HG03175 (cell line): ENCODE data around the gene PLEKHH1.
"Not testable (repeated sequence)": the region's sequence is repeated elsewhere in the genome, so short reads cannot be mapped to it uniquely, and the experiment has no call there.

Experiments
- ATAC-seq: cut with Tn5 transposase; IDR thresholded peaks from one replicate; pipeline ENCODE4 v1.9.1; 2021; ENCODE audit warnings: mild to moderate bottlenecking, moderate library complexity; ENCODE audit not compliant: unreplicated experiment

The PLEKHH1 gene

DNA sequence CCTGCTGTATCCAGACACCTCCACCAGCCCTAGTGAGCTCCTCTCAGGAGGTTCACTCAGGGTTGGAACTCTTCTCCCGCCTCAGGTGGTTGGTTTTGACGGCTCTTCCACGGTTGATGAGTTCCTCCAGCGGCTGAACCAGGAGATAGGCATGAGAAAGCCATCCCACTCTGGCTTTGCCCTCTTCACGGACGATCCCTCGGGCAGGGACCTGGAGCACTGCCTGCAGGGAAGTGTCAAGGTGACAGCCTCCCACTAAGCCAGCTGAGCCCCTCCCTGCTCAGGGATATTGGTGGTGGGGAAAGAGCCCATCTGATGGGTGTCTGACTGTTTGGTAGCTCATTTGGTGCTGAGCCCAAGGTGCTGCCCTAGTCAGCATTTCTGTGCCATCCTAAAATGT, 46.5 kb downstream of the PLEKHH1 start:
- no peak for ATAC-seq

- ATAC-seq: no peak
Observed at GRCh38 chr14:67580336-67581171, 47.5 kb downstream of the PLEKHH1 start.

GRCh38 chr14:67581643-67582042, 48.6 kb downstream of the PLEKHH1 start:
- no peak for ATAC-seq

- ATAC-seq: no peak
Observed at GRCh38 chr14:67582061-67582460, 49.0 kb downstream of the PLEKHH1 start.

- ATAC-seq: peak; percentile 70
Observed at GRCh38 chr14:67583711-67584644, 50.9 kb downstream of the PLEKHH1 start.

GRCh38 chr14:67584978-67585377, 51.9 kb downstream of the PLEKHH1 start:
- no peak for ATAC-seq

DNA sequence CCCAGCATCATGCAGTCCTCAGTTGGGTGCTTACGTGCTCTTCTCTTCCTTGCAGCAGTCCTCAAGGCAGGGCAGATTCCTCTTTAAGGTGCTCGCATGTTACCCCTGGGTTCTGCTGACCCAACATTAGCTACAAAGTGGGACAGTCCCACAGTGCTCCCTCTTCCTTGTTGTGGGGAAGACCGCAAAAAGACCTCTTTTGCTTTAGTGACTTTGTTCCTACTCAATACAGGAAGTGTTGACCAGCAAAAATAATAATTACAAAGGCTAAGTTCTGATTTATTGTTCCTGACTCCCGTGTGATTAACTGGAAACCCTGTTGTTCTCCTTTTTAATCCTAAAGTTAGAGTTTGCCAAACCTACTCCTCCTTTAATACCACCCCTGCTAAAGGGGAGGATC, 53.3 kb downstream of the PLEKHH1 start:
- no peak for ATAC-seq

GRCh38 chr14:67589204-67589770, 56.2 kb downstream of the PLEKHH1 start:
- ATAC-seq: no peak

DNA sequence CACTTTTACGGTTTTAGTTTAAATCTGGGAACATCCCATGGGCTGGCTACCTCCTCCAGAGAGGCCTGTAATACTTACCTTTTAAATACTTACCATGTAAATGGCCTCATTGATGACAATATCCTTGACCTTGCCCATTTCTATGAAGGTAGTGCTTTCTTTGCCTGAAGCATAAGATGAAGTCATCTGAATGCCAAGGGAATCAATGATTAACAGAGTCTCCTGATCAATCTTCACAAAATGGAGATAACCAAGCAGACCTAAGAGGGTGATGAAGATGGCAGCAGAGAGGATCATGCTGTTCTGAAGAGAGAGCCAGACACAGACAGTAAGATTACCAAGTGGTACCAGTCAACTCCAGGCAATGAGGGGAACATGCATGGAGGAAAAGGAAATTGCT, 60.6 kb downstream of the PLEKHH1 start:
- ATAC-seq: not testable (repeated sequence)

GRCh38 chr14:67595392-67595791, 62.3 kb downstream of the PLEKHH1 start:
- ATAC-seq: no peak

DNA sequence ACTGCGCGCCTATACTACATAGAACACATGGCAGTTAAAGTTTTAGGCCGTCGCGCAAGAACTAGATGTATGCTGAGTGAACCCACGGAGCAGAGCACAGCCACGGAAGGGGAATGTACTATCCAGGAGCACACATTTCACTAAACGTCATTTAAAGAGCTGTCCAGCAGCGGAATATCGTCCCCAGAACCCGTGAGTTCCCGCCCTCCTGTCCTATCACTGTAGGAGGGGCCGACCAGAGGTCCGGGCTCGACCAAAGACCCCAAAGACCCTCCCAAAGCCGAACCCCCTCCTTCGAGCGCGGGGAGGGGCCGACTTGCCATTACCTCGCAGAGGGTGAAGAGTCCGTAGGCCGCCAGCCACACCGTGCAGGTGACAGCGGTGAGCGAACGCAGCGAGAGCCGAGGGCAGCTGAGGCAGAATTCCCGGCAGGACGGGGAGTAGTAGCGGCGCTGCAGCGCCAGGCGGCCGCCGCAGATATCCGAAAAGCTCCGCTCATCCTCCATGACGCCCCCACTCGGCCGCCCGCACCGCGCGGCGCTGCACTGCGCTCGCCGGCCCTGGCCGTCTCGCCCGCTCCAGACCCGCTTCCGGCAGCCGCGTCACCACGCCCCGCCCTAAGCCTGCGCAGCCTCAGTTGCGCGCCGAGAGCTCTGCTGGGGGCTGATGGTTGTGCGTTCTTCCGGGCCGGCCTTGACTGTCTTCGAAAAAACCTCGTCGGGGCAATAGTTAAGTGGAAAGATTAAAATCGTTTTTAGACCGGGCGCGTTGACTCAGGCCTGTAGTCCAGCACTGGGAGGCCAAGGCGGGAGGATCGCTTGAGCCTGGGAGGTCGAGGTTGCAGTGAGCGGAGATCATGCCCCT, 66.8 kb downstream of the PLEKHH1 start, which contains the start of gene PIGH:
Gene PIGH (minus strand): TSS at position 571 of the 864 bp plus-strand sequence. CDS start 65 bp downstream, at position 506.
- ATAC-seq: peak; percentile 88

DNA sequence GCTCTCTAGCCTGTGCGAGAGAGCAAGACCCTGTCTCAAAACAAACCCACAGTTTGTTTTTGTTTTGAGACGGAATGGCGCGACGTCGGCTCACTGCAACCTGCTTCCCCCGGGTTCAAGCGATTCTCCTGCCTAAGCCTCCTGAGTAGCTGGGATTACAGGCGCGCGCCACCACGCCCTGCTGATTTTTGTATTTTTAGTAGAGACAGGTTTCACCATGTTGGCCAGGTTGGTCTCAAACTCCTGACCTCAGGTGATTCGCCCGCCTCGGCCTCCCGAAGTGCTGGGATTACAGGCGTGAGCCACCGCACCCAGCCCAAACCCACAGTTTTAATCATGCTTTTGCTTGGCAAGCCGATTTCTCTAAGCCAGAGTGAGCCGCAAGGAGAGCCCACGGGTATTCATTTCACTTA, 67.5 kb downstream of the PLEKHH1 start:
- not testable (repeated sequence) for ATAC-seq

- ATAC-seq: no peak
Observed at GRCh38 chr14:67602076-67602475, 69.0 kb downstream of the PLEKHH1 start.

DNA sequence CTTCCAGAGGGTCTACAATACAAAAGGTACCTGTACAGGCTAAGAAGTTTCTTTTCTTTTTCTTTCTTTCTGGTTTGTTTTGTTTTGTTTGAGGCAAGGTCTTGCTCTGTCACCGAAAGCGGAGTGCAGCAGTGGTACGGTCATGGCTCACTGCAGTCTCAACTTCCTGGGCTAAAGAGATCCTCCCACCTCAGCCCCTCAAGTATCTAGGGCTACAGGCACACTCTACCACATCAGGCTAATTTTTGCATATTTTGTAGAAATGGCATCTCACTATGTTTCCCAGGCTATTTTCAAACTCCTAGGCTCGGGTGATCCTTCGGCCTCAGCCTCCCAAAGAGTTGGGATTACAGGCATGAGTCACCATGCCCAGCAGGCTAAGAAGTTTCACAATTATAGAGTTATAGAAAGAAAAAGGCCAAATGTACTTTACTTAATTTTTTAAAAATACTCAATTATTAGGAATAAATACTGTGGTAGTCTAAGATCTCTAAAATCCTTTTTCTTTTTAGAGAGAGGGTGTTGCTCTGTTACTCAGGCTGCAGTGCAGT, 70.0 kb downstream of the PLEKHH1 start:
- peak; percentile 78 for ATAC-seq

DNA sequence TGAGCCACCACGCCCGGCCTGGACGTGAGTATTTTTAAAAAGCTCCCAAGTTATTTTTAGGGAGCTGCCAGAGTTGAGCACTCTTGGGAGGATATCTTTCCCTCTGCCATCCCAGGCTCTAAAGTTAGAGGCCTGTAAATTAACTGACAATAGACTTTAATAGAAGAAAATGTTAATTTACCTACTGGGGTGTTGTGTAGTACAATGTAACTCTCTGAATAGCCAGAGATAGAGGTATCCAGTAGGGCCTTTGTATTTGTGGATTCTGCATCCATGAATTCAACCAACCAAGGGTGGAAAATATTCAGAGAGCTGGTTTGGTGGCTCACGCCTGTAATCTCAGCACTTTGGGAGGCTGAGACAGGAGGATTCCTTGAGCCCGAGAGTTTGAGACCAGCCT, 74.6 kb downstream of the PLEKHH1 start:
- ATAC-seq: no peak

DNA sequence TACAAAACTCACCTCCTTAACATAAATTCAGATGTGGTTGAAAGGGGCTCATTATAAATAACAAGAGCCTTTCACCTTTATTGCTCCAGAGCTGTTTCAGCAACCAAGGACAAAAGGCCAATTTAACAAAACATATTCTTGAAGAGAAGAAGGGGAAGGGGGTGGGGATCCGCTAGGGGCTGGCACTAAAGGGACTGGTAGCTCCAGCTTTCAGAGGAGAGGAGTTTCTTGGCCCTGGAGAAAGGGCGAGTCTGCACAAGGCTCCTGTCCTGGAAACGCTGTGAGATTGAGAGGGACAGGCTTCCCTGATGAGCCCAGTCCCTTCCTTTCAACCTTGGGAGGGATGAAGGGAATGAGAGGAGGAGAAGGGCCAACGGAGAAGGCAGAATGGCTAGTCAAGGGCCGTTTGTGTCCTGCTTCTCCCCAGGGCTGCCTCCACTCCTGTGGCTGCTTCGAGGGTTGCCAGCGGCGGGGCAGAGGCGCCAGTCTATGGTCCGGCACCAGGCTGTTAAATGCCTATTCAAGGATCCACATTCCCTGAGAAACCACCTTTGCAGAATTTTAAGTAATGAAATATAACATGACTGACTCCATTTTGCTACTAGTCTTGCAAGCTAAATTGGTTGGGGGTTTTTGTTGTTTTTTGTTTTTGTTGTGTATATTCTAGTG, 76.7 kb downstream of the PLEKHH1 start:
- no peak for ATAC-seq

GRCh38 chr14:67610491-67610890, 77.4 kb downstream of the PLEKHH1 start:
- ATAC-seq: no peak

DNA sequence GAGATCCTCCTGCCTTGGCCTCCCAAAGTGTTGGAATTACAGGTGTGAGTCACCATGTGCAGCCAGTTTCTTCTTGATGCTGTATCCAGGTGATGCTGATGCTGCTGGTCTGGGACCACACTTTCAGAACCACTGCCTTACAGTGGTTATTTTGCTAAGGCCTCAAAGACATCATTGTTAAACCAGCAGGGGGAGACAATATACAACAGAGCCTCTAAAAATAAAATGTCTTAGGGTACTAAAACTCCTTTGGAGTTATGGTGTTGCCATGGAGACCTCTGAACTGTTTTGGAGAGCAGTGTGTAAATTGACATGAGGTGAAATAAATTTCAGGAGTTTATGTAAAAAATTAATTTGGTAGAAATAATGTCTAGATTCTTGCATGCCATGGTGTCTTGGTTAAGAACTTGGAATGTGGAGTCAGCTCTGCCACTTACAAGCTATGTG, 85.5 kb downstream of the PLEKHH1 start:
- ATAC-seq: peak; percentile 43

DNA sequence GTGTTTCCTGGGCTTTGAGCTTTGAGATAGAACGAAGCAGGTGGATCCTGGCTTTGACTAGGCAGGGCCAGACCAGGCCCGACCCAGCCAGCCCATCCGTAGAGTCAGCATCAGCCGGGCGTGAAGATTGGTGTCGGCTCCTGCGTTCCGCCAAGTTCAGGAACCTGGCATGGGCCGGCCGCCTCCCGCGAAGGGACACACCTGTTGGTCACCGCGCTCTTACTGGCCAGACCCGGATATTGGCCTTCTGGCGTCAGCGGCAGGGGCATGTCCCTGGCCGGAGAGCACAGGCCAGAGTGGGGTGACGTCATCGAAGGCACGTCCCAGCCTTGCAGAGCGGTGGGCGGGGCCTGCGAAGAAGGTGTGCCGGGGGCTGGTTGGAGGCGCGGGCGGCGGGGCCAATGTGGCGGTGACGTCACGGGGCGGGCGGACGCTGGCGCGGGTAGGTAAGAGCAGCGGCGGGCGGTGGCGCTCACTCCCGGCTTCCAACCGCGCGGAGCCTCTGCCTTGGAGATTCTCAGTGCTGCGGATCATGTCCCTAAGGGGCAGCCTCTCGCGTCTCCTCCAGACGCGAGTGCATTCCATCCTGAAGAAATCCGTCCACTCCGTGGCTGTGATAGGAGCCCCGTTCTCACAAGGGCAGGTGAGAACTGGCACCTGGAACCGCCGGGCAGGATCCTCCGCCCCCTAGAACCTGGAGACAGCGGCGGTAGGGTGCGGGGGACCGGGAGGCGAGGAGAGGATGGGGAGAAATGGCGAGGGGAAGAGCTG, 86.5 kb downstream of the PLEKHH1 start, which contains the start of gene ARG2:
Gene ARG2 (plus strand): TSS at position 475 of the 771 bp plus-strand sequence. CDS start 58 bp downstream, at position 533.
- peak; percentile 91 for ATAC-seq
